Keratinocyte (primary cell): ENCODE results near the gene RPL13A. TPM values are rescaled to one million over a fixed set of nuclear protein-coding genes. Genes with fewer than 3 reads are reported as not detected.

ENCODE experiments used
- DNase-seq: peaks from one replicate; pipeline ENCODE4 v3.0.0-alpha.2; 2011; ENCODE audit warnings: low read depth, missing footprints, low spot score
- FAIRE-seq: peaks from 2 replicates; lab custom pipeline; 2011; peaks lifted over from hg19 to GRCh38; lab: Jason Lieb, UNC
- H2AFZ ChIP-seq: 2 replicates; pipeline ENCODE4 v1.6.0; 2012; ENCODE audit warnings: low read length, control low read depth, inconsistent platforms; ENCODE audit not compliant: control insufficient read depth
- H3K27ac ChIP-seq: 2 replicates; pipeline ENCODE4 v1.5.1; 2011; ENCODE audit warnings: low read length; ENCODE audit not compliant: control insufficient read depth, insufficient read depth
- H3K27me3 ChIP-seq: 3 replicates; pipeline ENCODE4 v1.6.0; 2011; ENCODE audit warnings: low read length; ENCODE audit not compliant: control insufficient read depth, insufficient read depth; ENCODE audit errors: extremely low read depth
- H3K36me3 ChIP-seq, 2 experiments: 2 replicates in 1 of 2; 3 replicates in 1 of 2; pipeline ENCODE4 v1.5.1; 2011; ENCODE audit warnings: low read length in 2 of 2, mild to moderate bottlenecking in 1 of 2; ENCODE audit not compliant: control insufficient read depth in 2 of 2, insufficient read depth in 2 of 2; ENCODE audit errors: extremely low read depth in 1 of 2
- H3K4me1 ChIP-seq: 3 replicates; pipeline ENCODE4 v1.5.1; 2011; ENCODE audit warnings: low read length; ENCODE audit not compliant: control insufficient read depth, insufficient read depth; ENCODE audit errors: extremely low read depth
- H3K4me2 ChIP-seq: 3 replicates; pipeline ENCODE4 v1.6.0; 2011; ENCODE audit warnings: low read depth, low read length; ENCODE audit not compliant: control insufficient read depth, insufficient read depth; ENCODE audit errors: extremely low read depth
- H3K4me3 ChIP-seq, 3 experiments: fragments of 200-600 bp in 1 of 3; sonication (generic) in 1 of 3; 2 replicates in 2 of 3; 3 replicates in 1 of 3; pipeline ENCODE4 v1.5.1; 2011 to 2016; ENCODE audit warnings: low read length in 3 of 3, mild to moderate bottlenecking in 3 of 3, control low read depth in 2 of 3, inconsistent platforms in 1 of 3, low read depth in 1 of 3, mixed read lengths in 1 of 3, mixed run types in 1 of 3, moderate library complexity in 1 of 3; ENCODE audit not compliant: control insufficient read depth in 2 of 3, insufficient read depth in 2 of 3; ENCODE audit errors: extremely low read depth in 1 of 3
- H3K79me2 ChIP-seq: 2 replicates; pipeline ENCODE4 v1.6.0; 2012; ENCODE audit warnings: low read length; ENCODE audit not compliant: control insufficient read depth, insufficient read depth
- H3K9ac ChIP-seq: 3 replicates; pipeline ENCODE4 v1.6.0; 2011; ENCODE audit warnings: low read length; ENCODE audit not compliant: control insufficient read depth, insufficient read depth; ENCODE audit errors: extremely low read depth
- H3K9me1 ChIP-seq: 3 replicates; pipeline ENCODE4 v1.6.0; 2011; ENCODE audit warnings: low read length; ENCODE audit not compliant: control insufficient read depth, insufficient read depth; ENCODE audit errors: extremely low read depth
- H3K9me3 ChIP-seq: 2 replicates; pipeline ENCODE4 v1.5.1; 2012; ENCODE audit warnings: low read depth, low read length; ENCODE audit not compliant: control insufficient read depth
- H4K20me1 ChIP-seq: 3 replicates; pipeline ENCODE4 v1.6.0; 2011; ENCODE audit warnings: low read length; ENCODE audit not compliant: control insufficient read depth, insufficient read depth; ENCODE audit errors: extremely low read depth
- CTCF ChIP-seq, 3 experiments: IDR thresholded peaks in 1 of 3; conservative IDR thresholded peaks in 1 of 3; optimal IDR thresholded peaks in 1 of 3; 2 replicates in 2 of 3; 3 replicates in 1 of 3; pipeline versions ENCODE3 to v1.5.1; 2011; ENCODE audit warnings: low read length in 3 of 3, mild to moderate bottlenecking in 3 of 3, moderate library complexity in 2 of 3, control low read depth in 1 of 3, inconsistent platforms in 1 of 3; ENCODE audit not compliant: insufficient read depth in 2 of 3; ENCODE audit errors: extremely low read depth in 1 of 3
- EZH2 ChIP-seq: IDR thresholded peaks from one replicate; pipeline ENCODE4 v1.6.1; 2012; ENCODE audit warnings: inconsistent platforms, mild to moderate bottlenecking, low read length, moderate library complexity
- dilution Hi-C: fragments of 300-500 bp; cut with MboI; formaldehyde crosslinking; loops from one replicate; pipeline ENCODE4 v1.7.0; 2020; ENCODE audit warnings: low sequenced_read_pairs; ENCODE audit not compliant: extremely low pct_ligation_motif_present
- polyA plus RNA-seq, 5 experiments: library from polyadenylated mRNA; depleted of rRNA in 3 of 5; stranded (reverse) in 3 of 5; stranded (forward) in 1 of 5; unstranded in 1 of 5; fragments of >200 nt; gene quantifications; 1 replicate in 1 of 5; 2 replicates in 3 of 5; 3 replicates in 1 of 5; pipeline versions ENCODE4 v1.2.1 to v1.2.3, GENCODE V29; 2011 to 2012; ENCODE audit warnings: missing spikeins in 2 of 5, low read depth in 1 of 5, low replicate concordance in 1 of 5

RPL13A gene
- polyA plus RNA-seq, 1 donor (not counting 4 experiments of a cell fraction or from before 2014, with no cell fraction given), result 3,383 TPM

GRCh38 chr19:49445997-49446396, 41.4 kb upstream of the RPL13A start:
- no peak for FAIRE-seq

GRCh38 chr19:49447485-49448431, 39.6 kb upstream of the RPL13A start:
- H3K4me1 ChIP-seq, result peaks cover 6% of the 10 kb centered on the region
- no peak for DNase-seq
- H3K27me3 ChIP-seq, result no peaks in the 10 kb centered on the region
- peaks cover 7 to 13% of the 10 kb centered on the region in 2 experiments for H3K36me3 ChIP-seq
- no peak overlapping the region for H3K4me3 ChIP-seq
- no peak for TF ChIP-seq CTCF (optimal IDR thresholded peaks at IDR 0.05 in 1 of 3, IDR thresholded peaks at IDR 0.05 in 1 of 3, conservative IDR thresholded peaks at IDR 0.05 in 1 of 3; ENCODE audit: extremely low read depth in 1 of 3, insufficient read depth in 2 of 3, low read length in 3 of 3)
- TF ChIP-seq EZH2, result no peak
- H3K9me3 ChIP-seq, result no peaks in the 10 kb centered on the region
- H2AFZ ChIP-seq, result no peak overlapping the region
- dilution Hi-C loops, result no loop called here
- no peaks in the 10 kb centered on the region for H4K20me1 ChIP-seq
- no peak for FAIRE-seq
- peaks cover 13% of the 10 kb centered on the region for H3K79me2 ChIP-seq
- H3K9me1 ChIP-seq, result no peaks in the 10 kb centered on the region
- H3K9ac ChIP-seq, result no peak overlapping the region
- H3K27ac ChIP-seq, result no peak overlapping the region
- H3K4me2 ChIP-seq, result no peak overlapping the region

More at GRCh38 chr19:49445997-49446396, 41.4 kb upstream of the RPL13A start:
- Histone ChIP-seq H3K4me2 (no peak overlapping the region), H3K9me3 (no peaks in the 10 kb centered on the region), H3K4me1 (peaks cover 11% of the 10 kb centered on the region), H3K4me3 (no peak overlapping the region), H3K27ac (no peak overlapping the region), H4K20me1 (no peaks in the 10 kb centered on the region), H3K27me3 (peaks cover 16% of the 10 kb centered on the region), H3K36me3 (peaks cover 7 to 13% of the 10 kb centered on the region in 2 experiments), H3K9ac (no peak overlapping the region), H3K9me1 (no peaks in the 10 kb centered on the region), H3K79me2 (peaks cover 9% of the 10 kb centered on the region), H2AFZ (no peak overlapping the region)
- TF ChIP-seq CTCF (optimal IDR thresholded peaks at IDR 0.05 in 1 of 3, IDR thresholded peaks at IDR 0.05 in 1 of 3, conservative IDR thresholded peaks at IDR 0.05 in 1 of 3; ENCODE audit: extremely low read depth in 1 of 3, insufficient read depth in 2 of 3, low read length in 3 of 3) (peak in 1 of 3 experiments; percentile 14), EZH2 (no peak)
- dilution Hi-C loops, result no loop called here
- DNase-seq, result no peak
